Endometrium (tissue), 2 donors: Measurements from ENCODE around the gene CDS2.

Experiments
- FAIRE-seq: peaks from 2 replicates; lab custom pipeline; 2012; peaks lifted over from hg19 to GRCh38; lab: Jason Lieb, UNC
- donor health status: control.
- donor health status: control.

Gene CDS2

DNA sequence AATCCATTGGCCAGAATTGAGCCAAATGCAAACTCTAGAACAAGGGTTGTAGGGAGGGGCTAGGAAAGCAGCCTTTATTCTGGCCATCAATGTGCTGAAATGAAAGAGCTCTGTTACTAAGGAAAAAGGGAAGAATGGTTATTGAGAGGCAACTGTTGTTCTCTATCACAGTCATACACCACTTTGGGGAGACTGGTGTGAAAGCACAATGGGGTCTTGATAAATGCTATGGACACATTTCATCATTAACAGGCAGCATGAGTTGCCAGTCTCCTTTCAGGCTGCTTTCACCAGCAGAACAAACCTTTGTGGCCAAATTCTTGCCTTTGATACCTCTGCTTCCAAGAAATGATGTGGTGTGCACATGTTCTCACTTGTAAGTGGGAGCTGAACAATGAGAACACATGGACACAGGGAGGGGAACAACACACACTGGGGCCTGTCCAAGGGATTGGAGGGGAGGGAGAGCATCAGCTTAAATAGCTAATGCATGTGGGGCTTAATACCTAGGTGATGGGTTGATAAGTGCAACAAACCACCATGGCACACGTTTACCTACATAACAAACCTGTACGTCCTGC, 86.2 kb downstream of the CDS2 start:
- FAIRE-seq = no peak

DNA sequence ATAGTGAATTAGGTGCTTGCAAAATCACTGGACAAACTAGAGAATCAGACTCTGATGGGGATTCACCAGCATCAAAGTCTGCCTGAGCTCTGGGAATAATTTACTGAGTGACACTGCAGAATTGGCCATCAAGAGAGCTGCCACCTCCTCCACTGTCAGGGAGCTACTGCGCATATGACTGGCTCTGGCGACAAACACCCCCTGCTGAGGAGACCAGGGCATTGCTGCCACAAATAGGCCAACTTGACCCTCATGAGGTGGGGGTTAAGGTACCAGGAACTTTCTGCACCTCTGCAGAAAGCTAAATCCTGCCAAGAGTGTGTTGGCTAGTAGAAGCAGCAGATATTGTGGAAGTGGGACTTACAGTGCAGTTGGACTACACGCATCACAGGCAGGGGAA, 88.0 kb downstream of the CDS2 start:
- no peak for FAIRE-seq

DNA sequence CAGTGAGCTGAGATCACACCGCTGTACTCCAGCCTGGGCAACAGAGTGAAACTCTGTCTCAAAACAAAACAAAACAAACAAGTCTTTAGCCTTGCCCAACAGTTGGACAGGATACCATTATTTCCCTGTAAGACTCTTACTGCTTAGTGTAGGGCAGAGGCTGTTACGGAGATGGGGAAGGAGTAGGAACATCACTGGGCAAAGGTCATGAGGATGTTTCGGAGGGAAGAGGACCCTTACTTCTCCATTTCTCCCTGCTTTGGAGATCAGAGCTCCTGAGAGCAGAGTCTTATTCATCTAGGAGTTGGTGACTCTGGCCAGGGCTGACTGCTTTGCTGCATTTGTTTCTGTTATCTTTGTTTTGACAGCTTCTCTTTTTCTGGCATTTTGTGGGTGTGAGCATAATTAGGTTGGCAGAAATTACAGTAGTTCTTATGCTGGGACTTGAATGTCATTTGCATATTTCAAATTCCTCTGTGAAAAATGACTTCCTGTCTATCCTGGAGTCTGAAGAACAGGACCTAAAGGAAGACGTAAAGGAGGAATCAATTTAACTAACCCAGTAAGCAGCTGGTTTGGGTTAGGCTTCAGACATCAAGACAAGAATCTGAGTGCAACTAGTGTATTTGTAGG, 89.0 kb downstream of the CDS2 start:
- FAIRE-seq = no peak

DNA sequence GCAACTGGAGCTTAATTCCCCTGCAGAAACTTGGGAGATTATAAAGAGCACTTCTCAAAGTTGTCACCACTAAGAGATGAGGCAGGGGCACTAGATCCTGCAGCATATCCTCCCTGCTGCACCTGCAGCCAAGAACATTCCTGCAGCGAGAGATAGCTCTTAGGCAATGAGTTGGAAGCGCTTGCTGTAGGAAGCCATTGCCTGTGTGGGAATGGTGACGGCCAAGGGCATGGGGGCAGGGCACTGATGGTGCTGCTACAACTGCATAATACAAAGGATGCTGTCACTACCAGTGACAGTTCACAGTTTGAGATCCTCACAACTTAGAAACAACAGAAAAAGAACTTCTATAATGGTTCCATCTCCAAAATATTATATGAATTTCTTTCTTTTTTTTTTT, 89.9 kb downstream of the CDS2 start:
- FAIRE-seq = no peak

DNA sequence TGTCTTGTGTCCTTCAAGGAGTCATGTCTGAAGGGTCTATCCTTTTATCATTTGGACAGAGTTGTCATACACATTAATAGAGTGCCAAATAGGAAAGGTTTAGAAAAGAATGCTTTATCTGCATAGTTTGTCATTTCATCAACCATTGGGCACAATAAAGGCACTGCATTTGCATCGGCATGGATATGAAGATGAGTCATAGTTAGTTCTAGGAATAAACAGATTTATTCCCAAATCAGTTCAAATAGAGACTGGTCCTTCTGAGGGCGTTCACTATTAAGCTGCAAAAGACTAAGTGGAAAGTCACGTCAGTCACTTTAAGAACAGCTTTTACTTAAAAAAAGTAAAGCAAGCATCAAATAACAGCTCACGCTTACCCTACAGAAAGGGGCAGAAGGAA, 90.8 kb downstream of the CDS2 start:
- FAIRE-seq = no peak

DNA sequence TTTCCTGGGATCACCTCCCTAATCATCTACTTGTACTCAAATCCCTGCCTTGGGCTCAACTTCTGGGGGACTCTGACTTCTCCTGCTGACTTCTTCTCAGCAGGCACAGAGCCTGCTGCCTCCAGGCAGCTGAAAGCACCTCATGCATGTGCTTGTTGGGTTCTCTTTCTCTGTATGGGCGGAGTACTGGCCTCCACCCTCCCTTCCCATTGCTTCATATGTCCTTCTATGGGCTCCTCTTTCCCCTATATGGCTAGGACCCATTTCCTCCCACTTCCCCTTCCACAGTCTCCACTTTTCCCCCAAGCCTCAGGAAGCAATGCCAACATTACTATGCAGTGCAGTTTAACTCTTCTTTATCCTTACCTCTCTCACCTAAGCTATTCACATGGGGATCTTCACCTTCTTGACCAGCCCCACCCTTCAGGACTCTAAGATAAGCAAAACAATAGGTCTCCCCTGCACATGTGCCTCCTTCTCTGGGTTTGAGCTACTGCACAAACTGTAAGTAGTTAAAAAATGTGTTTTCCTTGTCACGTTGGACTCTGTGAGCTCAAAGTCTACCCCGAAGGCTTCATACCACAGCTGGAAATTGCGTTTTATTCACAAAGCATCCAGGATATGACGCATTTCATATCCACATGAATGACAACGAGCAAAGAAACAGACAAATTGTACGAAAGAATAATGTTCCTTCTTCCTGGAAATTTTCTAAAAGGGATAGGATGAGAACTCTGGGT, 93.7 kb downstream of the CDS2 start:
- FAIRE-seq = no peak

DNA sequence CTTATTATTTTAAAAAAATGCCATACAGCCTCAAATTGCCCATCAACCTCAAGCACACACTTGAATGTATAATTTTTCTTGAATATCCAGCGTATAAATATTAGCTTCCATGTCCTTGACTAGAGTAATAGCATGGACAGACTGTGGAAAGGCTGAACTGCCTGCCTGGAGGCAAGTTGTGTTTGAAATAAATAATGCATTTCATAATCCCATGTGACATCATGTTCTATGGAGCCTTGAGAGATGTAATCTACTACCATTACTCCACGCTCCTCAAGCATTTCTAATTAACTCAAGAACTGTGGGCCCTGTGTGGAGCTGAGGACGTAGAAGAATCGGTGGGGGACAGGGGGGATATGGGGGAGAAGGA, 94.2 kb downstream of the CDS2 start:
- no peak for FAIRE-seq

DNA sequence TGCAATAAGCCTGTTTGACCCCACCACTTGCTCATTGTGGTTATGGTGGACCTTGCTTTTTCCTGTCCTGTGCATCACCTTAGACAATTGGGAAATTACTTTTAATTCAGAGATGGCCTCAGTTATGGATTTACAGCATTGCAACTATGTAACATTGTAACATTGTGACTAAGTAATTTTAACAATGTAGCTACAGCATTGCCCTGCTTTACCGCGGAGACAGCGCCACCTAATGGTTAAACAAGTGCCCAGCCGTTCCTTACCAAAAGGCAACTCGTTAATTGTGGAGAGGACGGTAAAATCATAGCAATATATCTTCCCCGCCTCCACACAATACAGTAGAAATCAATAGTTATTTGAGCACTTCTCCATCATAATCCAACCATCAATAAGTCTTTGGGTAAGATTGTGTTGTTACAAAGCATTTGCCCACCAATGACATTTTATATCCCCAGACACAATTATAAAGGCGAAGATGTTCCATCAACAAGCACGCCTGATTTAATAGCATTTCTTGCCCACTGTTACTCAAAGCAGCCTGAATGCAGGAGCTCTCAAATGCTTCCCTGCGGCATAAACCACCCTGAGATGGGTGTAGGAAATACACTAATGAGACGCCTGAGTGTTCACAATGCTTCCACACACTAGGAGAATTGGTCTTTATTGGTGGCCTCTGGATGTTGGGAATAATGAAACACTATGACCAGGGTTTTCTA, 96.3 kb downstream of the CDS2 start:
- FAIRE-seq = no peak

DNA sequence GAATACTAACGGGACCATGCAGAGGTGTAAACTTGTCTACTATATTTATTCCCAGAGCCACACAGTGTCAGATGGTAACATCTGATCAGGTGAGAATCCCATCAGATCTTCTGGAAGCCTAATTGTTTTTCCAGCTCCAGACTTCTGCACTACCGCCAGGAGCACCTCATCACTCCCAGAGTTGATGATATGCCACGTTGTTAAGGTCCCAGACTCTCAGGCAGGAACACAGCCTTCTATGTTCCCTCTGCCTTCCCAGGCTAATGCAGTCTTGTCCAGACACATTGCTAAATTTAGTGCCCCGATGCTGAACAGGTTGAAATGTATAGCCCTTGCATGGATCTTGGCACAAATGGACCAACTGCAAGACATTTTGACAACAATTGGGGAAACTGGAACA, 103.7 kb downstream of the CDS2 start:
- FAIRE-seq = no peak

DNA sequence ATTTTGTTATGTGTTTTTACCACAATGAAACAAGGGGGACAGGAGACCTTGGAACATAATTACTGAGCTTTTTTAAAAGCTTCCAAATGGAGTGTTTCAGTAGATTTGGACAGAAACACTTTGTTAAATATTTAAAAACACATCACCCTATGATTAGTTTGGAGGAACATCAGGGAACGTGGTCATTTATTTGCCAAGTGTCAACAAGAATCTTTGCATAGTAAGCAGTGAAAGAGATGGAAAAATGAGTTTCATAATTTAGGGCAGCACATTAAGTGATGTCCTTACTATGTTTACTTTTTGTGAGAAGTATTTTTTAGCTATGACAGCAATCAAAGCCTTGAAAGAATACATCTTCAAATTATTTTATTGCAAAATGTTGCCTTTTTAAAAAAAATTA, 107.3 kb downstream of the CDS2 start:
- FAIRE-seq = no peak

DNA sequence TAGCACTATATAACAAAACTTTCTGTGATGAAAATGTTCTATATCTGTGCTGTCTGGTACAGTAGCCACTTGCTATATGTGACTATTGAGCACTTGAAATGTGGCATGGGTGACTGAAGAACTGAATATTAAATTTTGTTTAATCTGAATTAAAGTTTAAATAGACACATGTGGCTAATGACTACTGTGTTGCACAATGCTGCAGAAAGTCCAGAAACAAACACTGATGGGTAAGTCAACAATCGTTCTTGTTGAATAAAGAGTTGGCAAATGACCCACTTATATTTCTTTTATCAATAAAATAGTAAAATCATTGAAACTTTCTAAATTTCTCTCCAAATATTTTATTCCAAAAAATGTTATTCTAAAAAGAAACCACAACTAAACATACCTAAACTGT, 108.2 kb downstream of the CDS2 start:
- FAIRE-seq = no peak
